HG03025 (cell line): Measurements from ENCODE around the gene NTRK3.

Source experiments
- ATAC-seq: cut with Tn5 transposase; IDR thresholded peaks from one replicate; pipeline ENCODE4 v1.9.1; 2021; ENCODE audit warnings: mild to moderate bottlenecking, moderate library complexity; ENCODE audit not compliant: unreplicated experiment, low FRiP score

The NTRK3 gene

DNA sequence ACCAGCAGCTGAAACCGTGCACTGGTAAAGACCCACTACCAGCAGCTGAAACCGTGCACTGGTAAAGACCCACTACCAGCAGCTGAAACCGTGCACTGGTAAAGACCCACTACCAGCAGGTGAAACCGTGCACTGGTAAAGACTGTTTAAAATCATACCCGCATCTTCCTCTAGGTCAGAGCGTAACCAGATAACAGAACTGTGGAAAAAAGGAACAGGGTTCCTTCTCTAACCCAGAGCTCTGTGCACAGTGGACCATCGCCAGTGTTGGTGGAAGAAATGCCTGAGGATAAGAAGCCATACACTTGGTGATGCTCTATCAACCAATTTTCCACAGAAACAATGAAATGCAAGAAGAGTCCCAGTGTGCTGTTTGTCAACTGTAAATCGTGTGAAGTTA lies 243.4 kb downstream of the NTRK3 start:
- ATAC-seq, result no peak

DNA sequence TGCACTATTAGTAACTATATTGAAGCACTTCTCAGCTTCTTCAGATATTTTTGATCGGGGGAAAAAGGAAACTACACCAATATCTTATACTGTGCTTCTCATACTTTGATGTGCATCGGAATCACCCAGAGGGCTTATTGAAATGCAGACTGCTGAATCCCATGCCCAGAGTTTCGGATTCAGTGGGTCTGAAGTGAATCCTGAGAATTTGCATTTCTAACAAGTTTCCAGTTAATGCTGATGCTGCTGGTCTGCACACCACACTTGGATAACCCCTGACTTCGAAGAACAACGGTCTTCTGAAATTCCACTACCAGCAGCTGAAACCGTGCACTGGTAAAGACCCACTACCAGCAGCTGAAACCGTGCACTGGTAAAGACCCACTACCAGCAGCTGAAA lies 243.9 kb downstream of the NTRK3 start:
- ATAC-seq, result no peak

DNA sequence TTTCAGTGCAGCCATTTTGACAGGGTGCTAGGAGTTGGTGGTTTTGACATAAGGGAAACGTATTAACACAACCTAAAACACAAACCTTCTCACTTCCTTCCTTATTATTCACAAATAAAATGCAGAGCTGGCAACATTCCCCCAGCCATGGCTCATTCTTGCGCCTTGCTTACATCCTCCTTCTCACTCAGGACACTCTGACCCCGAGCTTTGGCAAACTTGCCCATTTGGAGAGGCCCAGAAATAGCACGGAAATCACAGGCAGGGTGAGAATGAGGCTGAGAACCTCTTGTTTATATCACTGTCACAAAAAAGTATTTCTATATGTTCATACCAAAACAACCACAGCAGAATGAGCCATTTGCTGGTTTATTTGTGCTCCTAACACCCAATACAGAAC lies 244.3 kb downstream of the NTRK3 start:
- ATAC-seq, result no peak

DNA sequence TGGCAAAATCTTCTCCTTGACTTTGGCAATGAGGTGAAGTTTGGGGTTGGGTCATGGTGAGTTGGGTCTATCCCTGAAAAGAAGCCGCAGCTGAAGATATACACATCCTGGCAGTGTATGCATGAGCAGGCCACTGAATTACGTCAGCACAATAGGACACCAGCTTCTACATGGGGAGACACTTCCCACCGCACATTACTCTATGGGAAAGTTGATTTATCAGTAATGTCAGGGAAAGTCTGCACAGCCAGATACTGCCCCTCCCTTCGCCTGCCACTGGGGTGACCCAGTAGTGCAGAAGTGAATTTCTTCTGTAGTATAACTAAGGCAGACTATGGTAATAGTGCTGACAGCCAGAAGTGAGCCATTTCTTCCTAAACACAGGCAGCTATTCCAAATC lies 245.0 kb downstream of the NTRK3 start:
- ATAC-seq, result no peak

DNA sequence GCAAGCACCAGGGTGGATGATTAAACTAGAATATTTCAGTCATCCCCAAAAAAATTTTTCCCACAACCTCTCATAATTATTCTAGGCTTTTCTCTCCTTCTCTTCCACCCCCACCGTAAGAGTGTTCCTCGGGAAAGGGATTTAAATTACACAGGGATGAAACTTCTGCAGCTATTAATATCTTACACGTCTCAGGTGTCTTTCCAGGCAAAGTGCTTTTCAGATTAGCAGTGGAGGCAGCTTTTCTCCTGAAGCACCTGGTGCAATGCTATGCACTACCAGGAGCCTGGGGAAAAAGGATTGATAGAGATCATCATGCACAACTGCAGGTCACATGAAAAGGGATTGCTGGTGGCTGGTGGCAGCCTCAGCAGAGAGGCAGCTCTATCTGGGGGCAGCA lies 250.4 kb downstream of the NTRK3 start:
- ATAC-seq, result no peak

DNA sequence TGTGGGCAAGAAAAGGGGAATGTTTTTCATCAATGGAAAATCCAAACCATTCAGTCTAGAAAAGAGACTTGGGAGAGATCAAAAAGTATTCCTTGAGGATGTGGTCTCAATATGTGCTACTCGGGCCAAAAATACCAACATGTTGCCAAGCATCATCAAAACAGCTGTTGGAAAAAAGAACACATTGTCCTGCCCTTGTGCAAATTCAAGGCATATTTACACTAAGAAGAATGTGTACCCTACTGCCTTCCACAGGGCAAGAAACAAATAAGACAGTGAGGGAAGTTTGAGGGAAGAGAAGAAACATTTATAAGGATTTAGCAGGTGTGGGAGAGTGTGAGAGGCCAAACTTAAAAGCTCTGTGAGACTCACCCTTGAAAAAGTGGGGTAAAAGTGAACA lies 252.1 kb downstream of the NTRK3 start:
- ATAC-seq, result no peak

DNA sequence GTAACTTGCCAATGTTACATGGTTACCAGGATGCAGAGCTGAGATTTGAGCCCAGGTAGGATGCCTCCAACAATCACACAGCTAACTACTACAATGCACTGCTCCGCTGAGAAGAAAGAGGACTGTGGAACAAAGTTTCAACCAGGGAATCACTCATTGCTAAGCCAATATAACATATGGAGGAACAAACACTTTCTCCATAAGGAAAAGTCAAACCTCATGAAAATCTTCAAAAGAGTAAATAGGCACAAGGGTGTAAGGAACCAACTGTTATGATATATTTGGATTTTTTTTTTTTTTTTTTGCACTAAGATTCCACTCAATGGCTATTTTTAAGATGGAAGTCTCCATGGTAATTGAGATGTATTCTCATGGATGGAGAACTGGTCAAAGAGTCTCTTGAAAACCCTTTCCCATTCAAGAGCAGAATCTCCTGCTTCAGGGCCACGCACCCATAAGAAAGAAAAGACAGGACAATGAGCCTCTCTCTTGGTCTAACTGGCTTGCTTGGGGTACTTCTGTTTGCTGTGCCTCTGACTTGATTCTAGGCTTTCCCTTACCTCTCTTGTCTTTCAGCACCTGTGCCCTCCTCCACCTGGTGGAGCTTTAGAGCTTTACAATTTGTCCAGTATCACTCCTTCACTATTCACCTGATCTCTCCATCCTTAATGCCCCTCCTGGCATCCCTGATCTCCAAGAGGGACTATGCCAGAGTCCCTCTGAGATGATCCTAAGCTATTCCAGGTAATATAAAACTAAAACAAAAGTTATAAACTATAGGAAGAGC lies 252.8 kb downstream of the NTRK3 start:
- no peak for ATAC-seq

DNA sequence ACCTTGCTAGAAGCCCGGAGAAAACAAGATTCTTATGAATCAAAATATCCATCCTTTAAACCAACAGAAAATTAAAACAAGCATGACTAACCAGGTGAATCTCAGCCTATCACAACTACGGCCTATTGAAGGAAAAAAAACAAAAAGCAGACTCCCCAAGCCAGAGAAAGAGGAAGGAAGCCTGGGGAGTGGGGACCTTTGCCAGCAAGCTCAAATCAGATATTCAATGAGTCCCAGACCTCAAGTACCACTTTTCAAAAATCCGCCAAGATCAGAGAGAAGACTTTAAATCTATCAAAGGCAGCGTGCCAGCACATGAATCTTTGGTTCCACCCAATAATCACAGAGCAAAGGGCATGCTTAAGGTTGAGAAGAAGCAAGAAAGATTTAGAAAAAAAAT lies 253.8 kb downstream of the NTRK3 start:
- no peak for ATAC-seq

DNA sequence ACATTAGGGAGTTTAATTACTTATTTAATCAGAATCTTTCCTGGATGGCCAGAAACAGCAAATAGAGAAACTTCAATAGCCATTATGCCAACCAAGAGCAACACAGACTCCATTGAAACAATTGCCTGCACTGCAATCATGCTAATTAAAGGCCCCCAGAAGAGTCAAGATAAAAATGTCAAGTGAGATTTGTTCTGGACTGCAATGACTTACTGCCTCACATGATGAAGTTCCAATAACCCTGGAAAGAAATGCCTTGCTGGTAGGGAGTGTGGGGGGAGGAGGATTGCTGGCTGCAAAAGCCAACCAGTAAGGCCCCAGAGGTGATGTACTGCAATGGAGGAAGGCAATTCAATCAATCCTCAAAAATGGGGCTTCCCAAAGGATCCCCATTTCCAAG lies 257.9 kb downstream of the NTRK3 start:
- no peak for ATAC-seq

DNA sequence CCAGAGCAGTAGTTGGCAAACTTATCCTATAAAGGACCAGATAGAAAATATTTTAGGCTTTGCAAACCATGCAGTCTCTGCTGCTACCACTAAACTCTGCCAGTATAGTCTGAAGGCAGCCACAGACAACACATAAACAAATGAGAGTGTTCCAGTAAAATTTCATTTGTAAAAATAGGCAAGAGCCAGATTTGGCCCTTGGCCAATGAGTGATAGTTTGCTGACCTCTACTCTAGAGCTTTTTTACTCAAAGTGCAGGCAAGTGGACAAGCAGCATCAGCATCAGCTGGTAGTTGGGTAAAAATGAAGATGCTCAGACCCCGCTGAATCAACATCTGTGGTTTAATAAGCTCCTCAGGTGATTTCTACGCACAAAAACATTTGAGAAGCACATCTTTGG lies 269.8 kb downstream of the NTRK3 start:
- no peak for ATAC-seq

DNA sequence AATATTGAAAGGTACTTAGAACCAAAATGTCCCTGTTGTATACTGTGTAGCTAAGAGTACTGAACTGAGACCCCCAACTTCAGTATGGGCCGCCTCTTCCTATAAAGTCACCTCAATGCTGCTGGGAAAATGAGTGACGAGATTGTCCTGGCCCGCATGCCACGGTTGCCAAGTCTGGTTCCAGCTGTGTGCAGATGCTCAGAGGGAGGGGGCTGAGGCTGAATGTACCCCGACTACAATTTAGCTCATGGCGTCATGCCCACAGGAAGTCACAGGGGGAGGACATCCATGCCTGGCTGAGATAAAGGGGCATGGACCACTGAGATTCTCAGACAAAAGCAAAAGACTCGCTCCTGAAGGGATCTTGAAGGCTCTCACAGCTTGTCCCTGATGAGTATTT lies 271.1 kb downstream of the NTRK3 start:
- no peak for ATAC-seq

DNA sequence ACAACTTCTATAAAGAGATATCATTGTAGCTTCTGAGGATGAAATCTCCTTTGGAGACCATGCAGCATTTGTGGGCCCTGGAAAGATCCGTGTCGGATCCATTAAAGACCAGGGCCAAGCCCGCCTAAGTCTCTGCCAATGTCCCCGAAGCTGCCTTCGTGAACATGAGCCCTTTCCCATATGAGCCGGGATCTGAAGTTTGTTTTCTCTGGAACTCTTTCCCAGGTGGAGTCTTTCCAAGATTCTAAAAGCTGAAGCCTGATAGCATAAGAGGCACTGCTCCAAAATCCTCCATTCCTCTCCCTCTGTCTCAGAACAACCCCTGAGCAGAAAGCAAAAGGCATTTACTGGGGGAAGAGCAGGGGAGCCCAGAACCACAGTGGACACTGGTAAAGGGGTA lies 274.6 kb downstream of the NTRK3 start:
- ATAC-seq, result no peak

DNA sequence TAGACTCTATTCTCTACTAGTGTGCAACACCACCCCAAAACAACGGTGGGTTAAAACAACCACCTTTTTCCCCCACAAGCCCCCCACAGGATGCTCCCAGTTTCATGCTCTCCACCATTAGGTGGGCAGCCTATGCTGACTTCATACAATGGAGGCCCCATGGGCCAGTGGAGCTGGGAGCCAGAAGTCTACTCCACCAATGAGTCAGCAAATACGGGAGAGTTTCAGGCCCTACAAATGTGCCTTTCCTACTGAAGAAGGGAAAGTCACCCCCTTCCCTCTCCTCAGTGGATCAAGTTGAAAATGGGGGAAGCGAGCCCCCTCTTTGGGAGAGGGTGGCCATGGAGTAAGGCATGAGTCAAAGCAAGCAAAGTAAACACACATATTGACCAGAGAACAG lies 278.6 kb downstream of the NTRK3 start:
- ATAC-seq, result no peak

DNA sequence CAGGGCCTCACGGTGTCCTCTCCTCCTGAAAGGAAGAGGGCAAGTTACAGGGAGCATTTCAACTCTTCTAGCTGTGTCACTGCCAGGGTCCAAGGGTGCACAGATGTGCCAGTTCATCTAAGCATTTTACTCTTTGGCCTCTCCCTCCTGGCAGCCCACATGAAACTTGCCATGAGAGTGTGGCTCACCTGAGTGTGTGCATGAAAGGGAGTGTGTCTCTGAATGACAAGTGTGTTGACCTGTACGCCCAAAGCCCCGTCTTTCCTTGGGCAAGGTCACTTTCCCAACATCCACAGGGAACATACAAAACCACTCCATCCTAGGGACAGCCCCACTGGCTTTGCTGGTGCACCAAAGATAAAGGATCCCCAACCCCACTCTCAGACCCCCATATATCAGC lies 280.0 kb downstream of the NTRK3 start:
- no peak for ATAC-seq

DNA sequence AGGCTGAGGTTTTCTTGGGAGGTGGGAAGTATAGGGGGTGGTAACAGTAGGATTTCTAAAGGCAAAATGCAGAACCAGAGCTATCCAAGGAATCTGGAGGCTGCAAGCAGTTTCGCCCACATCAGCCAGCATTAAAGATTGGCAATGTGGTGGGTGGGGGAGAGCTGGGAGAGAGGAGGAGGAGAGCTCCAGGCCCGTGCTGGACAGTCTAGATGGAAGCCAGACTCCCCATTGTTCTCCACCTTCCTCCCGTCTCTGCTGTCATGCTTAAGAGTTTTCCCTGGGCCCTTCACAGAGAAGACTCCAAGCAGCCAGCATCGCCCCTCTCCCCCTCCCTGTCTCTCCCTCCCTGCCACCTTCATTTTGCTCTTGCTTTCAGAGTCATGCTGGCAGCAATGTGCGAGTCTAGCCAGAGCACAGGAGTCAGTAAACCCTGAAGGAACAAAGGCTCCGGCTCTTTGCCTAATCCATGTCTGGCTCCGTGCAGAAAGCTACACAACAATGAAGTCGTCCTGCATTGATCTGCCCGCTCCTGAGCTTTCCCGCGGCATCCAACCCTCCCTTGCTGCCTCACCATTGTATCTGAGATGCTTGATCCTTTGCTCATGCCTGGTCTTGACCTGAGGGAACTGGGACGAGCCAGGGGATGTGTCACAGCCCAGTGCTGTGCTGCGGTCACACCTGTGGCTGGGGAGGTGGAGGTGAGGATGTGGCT lies 282.9 kb downstream of the NTRK3 start:
- no peak for ATAC-seq

DNA sequence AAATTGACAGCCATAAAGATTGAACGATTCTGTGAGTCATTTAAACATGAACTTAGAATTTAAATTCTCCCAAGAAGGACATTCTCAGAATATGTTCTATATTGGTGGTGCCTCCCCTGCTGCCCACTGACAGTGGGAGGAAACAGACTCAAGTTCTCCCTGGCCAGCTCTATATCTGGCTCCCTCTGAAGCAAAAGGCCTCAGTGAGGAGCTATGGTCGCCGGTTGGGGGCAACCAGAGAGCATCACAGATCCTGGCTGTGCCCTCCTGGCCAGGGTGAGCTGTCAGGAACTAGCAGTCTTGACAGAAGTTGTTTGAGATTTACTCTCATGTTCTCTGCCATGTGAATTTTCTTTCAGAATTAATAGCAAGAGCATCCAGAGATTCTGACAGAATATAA lies 285.5 kb downstream of the NTRK3 start:
- no peak for ATAC-seq

DNA sequence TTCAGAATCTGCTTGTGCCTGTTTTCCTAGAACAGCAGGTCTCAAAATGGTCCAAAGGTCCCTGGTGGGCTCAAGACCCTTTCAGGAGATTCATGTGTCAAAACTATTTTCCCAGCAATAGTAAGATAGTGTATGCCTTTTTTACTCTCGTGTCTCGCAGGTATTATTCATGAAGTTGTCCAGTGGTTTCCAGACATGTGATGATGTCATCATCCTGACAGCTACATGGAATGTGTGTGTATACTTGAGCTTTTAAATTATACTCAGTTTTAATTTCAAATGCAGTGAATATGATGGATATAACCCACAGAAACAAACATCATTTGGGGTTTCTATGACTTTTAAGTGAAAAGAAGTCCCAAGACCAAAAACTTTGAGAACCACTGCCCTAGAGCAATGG lies 288.6 kb downstream of the NTRK3 start:
- no peak for ATAC-seq

DNA sequence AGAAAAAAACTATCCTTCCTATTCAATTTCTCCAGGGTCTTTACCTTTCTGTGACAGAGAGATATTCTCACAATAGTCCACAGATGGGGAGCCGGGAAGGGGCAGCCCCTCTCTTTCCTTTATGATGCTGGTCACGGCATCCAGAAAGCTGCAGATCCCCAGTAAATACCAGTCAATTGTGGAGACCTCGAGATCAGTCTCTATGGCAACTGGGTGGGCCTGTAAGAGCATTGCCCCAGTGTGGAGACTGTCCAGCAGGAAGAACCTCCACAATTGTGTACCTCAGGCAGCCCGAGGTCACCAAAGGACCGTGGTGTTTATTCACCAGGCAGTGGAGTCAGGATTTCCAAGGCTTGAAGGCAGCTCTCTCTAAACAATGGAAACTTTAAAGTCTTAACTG lies 291.2 kb downstream of the NTRK3 start:
- no peak for ATAC-seq

DNA sequence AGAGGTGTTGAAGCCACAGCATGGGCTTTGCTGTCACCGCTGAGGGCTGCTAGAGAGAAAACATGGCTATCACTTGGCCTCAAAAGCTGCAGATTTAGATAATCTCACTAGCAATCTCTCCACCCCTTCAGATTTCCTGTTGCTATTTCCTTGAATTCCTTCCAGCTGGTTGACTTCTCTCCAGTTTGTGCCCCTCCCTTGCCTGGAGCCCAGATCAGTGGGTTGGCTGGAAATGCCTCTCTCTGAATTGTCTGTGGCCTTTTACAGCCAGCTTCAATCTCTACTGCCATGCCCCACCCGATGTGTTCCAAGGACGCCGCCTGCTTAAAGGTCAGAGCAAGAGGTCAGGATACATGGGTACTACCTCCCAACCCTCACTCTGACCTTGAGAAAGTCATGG lies 294.1 kb downstream of the NTRK3 start:
- no peak for ATAC-seq

DNA sequence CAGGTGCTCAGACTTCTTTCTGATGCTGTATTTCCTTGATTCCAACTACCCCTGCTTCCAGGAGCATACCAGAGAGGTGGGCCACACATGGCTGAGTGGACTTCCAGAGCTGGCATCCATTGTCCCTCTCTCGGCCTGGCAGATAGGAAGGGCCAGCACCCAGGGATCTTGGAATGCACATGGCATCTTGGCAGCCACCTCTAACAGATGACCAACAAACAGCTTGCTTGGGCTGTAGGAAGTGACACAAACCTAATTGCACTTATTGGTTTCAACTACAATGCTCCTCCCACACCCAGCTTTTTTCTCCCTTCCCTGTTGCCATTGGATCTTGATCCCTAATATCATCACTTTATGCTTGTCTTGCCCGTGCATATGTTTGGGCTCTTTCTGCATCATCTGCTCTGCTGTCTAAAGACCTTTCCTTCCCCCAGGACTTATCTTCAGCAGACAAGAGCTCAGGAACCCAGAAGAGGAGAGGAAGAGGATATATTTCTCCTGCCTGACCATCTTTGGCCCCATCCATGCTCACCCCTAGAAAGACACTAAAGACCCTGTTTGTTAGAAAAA lies 294.6 kb downstream of the NTRK3 start:
- no peak for ATAC-seq

DNA sequence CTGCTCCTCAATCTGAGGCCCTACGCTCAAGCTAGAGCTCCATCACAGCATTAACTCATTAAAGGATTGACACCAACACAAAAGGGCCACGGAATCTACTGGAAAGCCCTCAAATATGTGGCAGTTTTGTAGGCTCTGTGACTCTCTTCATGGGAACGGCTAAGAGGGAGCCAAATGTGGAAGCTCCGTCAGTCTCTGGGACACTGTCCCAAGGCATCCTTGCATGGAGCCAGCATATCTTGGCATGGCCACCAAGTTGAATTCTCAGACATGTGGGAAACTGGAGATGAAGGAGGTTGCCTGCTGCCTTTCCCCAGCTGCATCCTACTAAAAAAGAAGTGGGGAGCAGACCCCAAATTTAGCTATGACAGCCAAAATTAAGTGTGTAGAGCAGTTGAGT lies 296.9 kb downstream of the NTRK3 start:
- no peak for ATAC-seq

DNA sequence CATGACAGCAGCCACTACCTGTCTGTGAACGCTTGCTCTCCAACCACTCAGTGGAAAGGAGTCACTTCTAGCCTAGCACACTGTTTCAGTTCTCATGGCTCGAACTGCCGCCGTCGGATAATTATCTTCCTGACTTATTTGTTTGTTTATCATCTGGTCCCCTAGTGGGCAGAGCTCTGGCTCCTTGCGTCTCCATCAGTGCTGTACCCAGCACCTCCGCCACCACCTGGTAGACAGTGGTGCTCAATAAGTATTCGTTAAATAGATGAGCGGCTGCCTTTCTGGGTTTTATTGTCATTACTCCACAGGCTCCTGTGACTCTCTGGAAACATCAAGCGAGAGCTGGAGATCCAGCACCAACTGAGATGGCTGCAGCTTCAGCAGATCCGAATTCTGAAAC lies 297.5 kb downstream of the NTRK3 start:
- no peak for ATAC-seq
